NK-92 (cell line): Measurements from ENCODE around the gene VPS35L.

Experiments
- DNase-seq: peaks from one replicate; lab custom pipeline; 2025; ENCODE audit not compliant: unreplicated experiment; lab: John Stamatoyannopoulos, UW

VPS35L gene

DNA sequence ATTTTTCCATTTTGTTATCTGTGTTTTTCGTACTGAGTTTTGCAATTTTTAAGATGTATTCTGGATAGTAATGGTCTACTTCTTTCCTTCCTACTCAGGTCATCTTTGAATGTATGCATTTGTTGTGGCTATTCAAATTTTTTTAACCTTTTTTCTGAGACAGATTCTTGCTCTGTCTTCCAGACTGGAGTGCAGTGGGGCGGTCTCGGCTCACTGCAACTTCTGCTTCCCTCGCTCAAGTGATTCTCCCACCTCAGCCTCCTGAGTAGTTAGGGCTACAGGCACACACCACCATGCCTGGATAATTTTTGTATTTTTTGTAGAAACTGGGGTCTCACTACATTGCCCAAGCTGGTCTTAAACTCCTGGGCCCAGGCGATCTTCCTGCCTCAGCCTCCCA lies 33.6 kb downstream of the VPS35L start:
- no peak for DNase-seq

DNA sequence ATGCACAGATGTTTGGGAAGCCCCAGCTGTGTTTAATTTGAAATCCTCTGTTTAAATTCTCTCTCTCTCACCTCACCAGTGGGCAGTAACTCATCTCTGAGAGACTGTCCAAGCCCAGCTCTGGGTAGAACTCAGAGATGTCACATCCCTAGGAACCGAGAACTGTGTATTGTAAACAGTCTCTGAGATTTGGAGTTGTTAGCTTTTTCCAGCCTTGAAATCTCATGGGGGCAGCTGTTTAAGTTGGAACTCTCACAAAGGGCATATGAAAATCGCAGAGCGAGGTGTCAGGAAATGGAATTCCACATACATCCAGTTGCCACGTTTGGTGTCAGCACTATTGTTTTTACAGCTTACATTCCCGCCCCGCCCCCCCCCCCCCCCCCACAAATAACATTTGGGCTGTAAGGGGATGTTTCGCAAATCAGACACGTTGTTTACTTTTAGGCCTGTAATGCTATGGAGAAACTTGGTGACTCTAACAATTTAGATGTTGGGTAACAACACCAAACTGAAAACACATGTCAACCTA lies 34.3 kb downstream of the VPS35L start:
- DNase-seq = no peak

GRCh38 chr16:19595043-19595767 lies 39.7 kb downstream of the VPS35L start:
- DNase-seq = no peak

GRCh38 chr16:19598805-19599510 lies 43.5 kb downstream of the VPS35L start:
- no peak for DNase-seq

- DNase-seq = no peak
Measured at GRCh38 chr16:19599968-19600716, 44.6 kb downstream of the VPS35L start.

GRCh38 chr16:19601083-19601976 lies 45.8 kb downstream of the VPS35L start:
- DNase-seq = no peak

- no peak for DNase-seq
Measured at GRCh38 chr16:19604911-19605310, 49.4 kb downstream of the VPS35L start.

DNA sequence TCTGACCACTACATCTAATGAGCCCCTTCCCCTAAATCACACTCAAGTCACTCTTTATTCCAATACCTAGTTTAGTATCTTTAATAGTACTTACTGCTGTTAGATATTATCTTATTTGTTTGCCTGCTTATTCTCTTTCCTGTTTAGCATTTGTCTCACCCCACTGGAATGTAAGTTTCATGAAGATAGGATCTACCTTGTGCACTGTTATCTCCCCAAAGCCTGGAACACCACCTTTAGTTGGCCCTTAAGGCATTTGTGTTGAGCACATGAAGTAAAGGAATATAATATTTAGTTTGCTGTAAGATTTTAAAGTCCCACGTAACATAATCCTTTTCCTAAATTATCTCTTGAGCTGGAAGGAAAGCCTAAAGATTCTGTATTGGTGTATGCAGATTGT lies 50.2 kb downstream of the VPS35L start:
- DNase-seq = no peak

DNA sequence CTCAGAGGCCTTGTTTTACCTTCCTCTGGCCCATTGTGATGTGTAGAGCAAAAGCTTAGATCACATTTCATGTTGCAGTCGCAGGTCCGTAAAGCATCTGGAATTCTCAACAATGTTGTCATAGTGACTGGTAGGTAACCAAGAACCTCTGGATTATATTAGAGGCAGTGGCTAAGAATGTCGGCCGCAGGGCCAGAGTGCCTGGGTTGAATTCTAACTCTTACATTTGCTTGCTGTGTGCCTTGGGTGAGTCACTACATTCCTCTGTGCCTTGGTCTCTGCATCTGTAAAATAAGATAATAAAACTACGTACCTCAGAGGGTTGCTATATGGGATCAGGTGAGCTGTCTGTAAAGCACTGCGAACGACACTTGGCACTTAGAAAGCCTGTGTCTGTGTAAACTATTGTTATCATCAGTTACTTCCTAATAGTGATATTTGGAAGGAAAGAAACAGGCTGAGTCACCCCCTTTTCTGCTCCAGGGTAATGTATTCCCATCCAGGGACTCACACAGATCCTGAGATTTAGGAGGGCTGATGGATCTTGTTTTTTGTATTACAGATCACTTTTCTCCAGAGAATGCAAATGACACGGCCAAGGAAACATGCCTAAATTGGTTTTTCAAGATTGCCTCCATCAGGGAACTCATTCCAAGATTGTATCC lies 52.2 kb downstream of the VPS35L start:
- no peak for DNase-seq

DNA sequence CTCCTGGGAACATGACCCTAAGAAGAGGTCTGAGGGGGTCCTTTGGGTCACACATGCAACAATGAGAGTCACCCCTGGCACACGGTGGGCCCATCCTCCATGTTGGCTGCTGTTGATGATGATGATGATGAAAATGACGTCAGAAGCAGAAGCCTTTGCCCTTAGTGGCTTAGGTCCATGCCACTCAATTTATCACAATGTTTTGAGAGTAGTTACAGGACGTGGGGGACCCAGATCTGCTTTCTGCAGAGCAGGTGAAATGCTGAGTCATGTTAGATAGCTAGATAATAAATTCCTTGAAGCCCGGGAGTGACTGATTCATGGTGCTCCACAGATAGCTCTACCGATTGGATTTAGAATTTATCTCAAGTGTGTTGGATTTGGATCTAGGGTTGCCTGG lies 53.9 kb downstream of the VPS35L start:
- no peak for DNase-seq

- no peak for DNase-seq
Measured at GRCh38 chr16:19610200-19610599, 54.7 kb downstream of the VPS35L start.

DNA sequence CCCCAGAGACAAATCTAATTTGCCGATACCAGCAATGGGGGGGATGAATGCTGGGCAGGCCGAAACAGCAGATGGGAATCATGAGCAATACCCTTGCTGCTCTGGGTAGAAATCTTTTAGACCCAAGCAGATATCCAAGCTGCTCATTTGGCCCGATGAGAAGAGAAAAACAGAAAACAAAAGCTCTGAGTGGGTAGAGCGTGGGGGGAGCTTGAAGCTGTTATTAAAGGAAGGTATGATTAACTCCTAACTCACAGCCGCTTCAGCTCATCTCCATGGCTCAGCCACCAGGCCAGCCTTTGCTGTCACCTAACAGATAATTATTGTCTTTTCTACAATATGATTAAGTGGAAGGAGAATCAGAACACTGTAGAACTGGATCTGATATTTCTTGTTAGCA lies 58.3 kb downstream of the VPS35L start:
- no peak for DNase-seq

DNA sequence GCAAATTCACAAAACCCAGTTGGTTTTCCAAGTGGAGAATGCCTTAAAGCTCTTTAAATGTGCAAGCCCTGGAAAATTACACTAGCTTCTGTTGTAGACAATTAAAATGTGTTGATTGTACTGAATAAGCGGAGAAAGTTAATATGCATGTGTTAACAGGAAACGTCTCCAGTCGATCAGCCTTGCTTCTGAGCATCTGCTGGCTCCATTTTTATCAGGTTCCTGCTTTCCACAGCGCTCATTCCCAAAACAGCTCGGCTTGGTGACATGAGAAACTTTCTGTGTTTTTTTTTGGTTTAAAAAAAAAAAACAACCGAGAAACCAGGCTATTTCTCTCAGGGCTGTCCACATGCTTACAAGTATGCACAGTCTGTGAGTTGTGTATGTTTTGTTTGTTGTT lies 60.7 kb downstream of the VPS35L start:
- no peak for DNase-seq

DNA sequence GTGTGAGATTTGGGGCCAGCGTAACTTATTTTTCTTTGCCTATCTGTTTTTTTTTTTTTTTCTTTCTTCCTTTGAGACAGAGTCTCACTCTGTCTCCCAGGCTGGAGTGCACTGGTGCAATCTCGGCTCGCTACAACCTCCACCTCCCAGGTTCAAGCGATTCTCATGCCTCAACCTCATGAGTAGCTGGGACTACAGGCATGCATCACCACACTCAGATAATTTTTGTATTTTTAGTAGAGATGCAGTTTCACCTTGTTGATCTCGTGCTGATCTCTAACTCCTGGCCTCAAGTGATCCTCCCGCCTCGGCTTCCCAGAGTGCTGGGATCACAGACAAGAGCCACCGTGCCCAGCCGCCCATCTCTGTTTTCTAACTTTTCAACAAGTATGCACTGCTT lies 63.4 kb downstream of the VPS35L start:
- DNase-seq = no peak

DNA sequence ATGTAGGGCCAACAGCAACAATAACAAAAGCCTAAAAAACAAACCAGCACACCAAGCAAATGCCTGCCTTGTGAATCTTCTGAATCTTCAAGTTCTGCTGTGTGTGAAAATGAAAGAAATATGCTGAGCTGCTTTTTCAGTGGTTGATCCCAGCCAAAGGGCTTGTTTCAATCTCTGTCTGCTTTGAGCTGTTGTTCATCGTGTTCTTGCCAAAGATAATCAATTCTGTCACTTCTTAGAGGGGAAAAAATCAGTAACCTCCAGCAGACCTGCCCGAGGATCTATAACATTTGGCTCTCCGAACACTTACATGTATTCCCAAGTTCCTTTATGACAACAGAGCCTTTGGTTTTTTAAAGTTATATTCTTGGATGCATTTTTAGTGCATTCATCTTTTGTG lies 65.9 kb downstream of the VPS35L start:
- DNase-seq = no peak

DNA sequence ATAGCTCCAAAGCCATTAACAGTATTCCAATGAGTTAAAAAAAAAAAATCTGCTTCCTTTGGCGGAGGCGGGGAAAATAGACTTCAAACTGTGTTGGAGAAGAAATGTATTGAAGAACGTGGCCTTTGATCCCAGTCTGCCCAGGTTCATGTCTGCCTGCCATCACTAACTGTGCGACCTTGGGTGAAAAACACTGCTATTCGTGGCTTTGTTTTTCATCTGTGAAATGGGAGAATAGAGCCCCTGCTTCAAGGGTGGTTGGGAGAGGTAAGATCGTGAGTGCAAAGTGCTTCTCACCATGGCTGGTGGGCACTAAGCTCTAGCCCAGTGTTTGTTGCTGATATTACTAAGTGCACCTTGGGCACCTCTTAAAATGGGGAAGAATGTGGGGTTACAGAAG lies 69.5 kb downstream of the VPS35L start:
- DNase-seq = no peak

DNA sequence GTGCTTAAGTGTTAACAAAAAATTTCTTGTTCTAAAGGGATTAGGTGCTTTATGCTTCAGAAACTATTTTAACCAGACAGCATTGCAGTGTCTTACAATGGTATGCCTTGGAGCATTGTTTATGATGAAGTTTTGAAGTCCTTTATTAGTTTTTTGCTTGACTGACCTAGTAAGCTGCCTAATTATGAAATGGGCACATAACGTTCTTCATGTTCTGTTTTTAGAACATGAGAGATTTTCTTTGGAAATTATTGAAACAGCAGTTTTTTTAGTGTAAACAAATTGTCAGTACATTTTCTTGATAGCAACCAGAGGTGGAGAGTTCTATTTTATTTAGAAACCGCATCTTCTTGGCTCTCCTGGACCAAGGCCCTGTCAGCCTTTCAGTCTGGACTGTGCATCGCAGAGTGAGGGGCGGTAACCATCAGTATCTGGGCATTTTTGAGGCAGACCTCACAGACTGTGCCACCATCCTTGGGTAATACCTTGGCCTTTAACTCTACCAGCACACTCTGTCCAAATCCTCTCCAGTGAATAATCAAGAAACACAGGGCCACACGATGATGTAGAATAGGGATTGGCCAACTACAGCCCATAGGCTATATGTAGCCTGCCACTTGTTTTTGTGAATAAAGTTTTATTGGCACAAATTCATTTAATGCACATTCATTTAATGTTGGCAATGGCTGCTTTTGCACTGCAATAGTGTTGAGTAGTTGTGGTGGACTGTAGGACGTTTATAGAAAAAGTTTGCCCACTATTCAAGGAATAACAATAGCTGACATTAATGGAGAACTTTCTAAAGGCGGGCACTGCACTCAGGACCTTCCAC lies 81.1 kb downstream of the VPS35L start:
- DNase-seq = no peak

- no peak for DNase-seq
Measured at GRCh38 chr16:19639986-19640421, 84.5 kb downstream of the VPS35L start.

DNA sequence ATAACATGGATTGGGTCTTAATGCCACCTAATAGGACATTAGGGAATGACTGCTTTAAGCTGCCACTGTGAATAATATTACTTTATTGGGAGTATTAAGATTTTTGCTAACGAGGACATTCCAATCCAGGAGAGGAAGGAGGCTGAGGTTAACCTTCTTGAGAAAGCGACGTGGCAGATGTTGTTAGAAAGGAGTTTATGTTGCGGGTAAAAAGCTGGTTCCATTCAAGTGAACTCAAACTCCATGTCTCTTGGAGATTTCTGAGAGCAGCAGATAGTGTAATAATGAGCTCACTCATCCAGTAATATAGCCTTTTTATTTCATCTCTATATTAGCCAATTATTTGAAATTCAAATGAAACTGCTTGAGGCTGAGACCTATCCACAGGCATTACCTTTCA lies 87.0 kb downstream of the VPS35L start:
- DNase-seq = no peak
